GM12891 (cell line): Measurements from ENCODE around the gene BGLAP. TPM values are rescaled to one million over a fixed set of nuclear protein-coding genes. Genes with fewer than 3 reads are reported as not detected.

ENCODE experiments used
- DNase-seq: peaks from one replicate; pipeline ENCODE4 v3.0.0; 2011; ENCODE audit warnings: low spot score; ENCODE audit not compliant: insufficient read length
- FAIRE-seq: peaks from 2 replicates; lab custom pipeline; 2011; peaks lifted over from hg19 to GRCh38; lab: Jason Lieb, UNC
- PAX5 ChIP-seq: IDR thresholded peaks from 2 replicates; pipeline ENCODE4 v1.6.1; 2011; ENCODE audit warnings: low read length, moderate library complexity, mild to moderate bottlenecking; ENCODE audit not compliant: insufficient read depth, severe bottlenecking
- POLR2A ChIP-seq: IDR thresholded peaks from 2 replicates; pipeline ENCODE4 v1.6.1; 2011; ENCODE audit warnings: low read depth, low read length, control low read depth
- POLR2AphosphoS5 ChIP-seq: IDR thresholded peaks from 2 replicates; pipeline ENCODE4 v1.6.1; 2011; ENCODE audit warnings: low read depth, low read length, control low read depth
- POU2F2 ChIP-seq: IDR thresholded peaks from 2 replicates; pipeline ENCODE4 v1.6.1; 2011; ENCODE audit warnings: low read depth, mild to moderate bottlenecking, control low read depth, low read length, moderate library complexity
- SPI1 ChIP-seq: IDR thresholded peaks from 2 replicates; pipeline ENCODE4 v1.6.1; 2011; ENCODE audit warnings: low read depth, low read length, control low read depth
- TAF1 ChIP-seq: IDR thresholded peaks from 2 replicates; pipeline ENCODE4 v1.6.1; 2011; ENCODE audit warnings: low read depth, low read length, control low read depth
- polyA plus RNA-seq: library from polyadenylated mRNA; unstranded; fragments of >200 nt; gene quantifications from one replicate; pipeline ENCODE4 v1.2.1, GENCODE V29; 2012; ENCODE audit warnings: low read depth, missing spikeins, inconsistent platforms; ENCODE audit not compliant: missing spikeins

Gene BGLAP
- 0.39 TPM for polyA plus RNA-seq

DNA sequence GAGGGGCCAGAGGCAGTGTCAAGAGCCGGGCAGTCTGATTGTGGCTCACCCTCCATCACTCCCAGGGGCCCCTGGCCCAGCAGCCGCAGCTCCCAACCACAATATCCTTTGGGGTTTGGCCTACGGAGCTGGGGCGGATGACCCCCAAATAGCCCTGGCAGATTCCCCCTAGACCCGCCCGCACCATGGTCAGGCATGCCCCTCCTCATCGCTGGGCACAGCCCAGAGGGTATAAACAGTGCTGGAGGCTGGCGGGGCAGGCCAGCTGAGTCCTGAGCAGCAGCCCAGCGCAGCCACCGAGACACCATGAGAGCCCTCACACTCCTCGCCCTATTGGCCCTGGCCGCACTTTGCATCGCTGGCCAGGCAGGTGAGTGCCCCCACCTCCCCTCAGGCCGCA is at the start of gene BGLAP:
Gene BGLAP (plus strand): TSS at position 259 of the 400 bp plus-strand sequence. CDS start 48 bp downstream, at position 307.
- TF ChIP-seq SPI1 (no peak), TAF1 (no peak), PAX5 (no peak), POU2F2 (no peak), POLR2A (no peak), POLR2AphosphoS5 (no peak)
- DNase-seq (no peak), FAIRE-seq (no peak)

DNA sequence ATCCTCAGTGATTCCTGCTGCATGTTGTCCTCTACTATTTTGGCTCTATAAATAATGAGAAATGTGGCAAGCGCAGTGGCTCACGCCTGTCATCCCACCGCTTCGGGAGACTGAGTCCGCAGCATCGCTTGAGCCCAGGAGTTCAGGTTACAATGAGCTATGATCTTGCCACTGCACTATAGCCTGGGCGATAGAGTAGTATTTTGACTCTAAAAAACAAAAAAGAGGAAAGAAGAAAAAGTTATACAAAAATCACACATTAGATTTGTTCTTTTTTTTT is 48.8 kb upstream of the BGLAP start:
- no peak for FAIRE-seq
- DNase-seq: no peak
- TF ChIP-seq PAX5 (no peak), POLR2AphosphoS5 (no peak), TAF1 (no peak), SPI1 (no peak), POU2F2 (no peak), POLR2A (no peak)

DNA sequence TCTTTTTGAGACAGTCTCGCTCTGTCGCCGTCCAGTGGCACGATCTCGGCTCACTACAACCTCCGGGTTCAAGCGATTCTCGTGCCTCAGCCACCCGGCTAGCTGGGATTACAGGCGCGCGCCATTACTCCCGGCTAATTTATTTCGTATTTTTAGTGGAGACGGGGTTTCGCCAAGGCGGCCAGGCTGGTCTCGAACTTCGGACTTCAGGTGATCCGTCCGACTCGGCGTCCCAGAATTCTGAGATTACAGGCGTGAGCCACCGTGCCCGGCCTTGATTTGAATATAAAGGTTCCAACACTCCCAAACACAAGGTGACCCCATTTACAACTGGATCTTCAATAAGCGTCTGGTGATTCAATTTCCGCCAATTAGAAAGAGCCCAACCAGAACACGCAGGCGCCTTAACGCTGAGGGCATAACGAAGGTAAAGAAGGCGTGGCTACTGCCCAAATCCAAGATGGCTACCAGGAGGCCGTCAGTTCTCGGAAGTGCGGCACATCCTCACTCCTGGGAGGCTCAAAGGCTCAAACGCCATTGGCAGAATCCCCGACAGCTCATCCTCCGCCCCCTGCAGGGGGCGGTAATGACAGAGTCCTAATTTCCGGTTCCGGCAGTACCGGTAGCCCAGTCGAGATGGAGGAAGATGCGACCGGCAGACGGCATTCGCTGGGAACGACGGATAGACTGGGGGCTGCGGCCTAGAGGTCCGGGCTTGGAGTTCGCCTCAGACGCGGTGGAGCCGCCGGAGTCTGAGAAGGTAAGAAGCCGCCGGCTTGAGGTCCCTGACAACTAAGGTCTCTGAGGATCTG is 48.3 kb upstream of the BGLAP start, which contains the start of gene SLC25A44:
Gene SLC25A44 (plus strand): TSS at position 617 of the 812 bp plus-strand sequence. CDS start 5,744 bp downstream, outside the sequence.
- DNase-seq (peak; percentile 89), FAIRE-seq (peak; percentile 95)
- TF ChIP-seq POU2F2 (peak; percentile 54; the same call in 1 of the 2 replicates), SPI1 (peak; percentile 31; the same call in 1 of the 2 replicates), POLR2A (peak; percentile 88), PAX5 (no peak), TAF1 (peak; percentile 44), POLR2AphosphoS5 (peak; percentile 78; the same call in 1 of the 2 replicates)

DNA sequence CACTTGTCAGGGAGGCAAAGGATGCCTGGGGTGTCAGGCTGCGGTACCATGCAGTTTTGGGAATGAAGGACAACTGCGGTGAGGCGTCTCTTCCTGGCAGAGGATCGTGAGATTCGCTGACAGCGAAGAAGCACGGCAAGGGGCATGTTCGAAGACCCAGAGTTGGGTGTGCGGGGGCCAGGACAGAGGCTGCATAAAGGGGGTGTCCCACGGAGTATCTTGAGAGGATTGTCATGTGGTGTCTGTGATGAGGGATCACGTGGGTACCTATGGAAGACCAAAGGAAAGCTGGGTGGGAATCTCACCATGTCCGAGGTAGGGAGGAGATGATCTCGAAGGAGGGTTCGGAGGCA is 47.7 kb upstream of the BGLAP start:
- FAIRE-seq: no peak
- no peak for TF ChIP-seq SPI1
- no peak for TF ChIP-seq TAF1
- no peak for TF ChIP-seq POU2F2
- TF ChIP-seq POLR2AphosphoS5: no peak
- TF ChIP-seq POLR2A: no peak
- TF ChIP-seq PAX5: no peak
- DNase-seq: no peak

DNA sequence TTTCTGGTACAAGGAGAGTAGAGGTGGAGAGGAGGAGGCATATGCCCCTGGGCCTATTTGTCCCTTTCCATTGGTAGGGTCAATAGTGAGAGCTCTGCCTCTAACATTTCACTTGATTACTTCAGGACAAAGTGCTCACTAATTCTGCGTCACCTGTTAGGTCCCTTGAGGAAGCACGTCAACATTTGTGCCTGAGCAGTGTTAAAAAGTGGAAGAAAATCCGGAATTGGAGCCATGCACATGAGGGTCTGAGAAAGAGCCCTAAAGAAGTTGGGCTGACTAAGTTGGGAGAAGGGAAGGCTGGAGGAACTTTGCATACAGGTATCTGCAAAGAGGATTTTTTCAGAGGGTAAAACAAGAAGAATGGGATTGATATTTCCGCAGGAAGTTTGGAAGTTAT is 46.1 kb upstream of the BGLAP start:
- FAIRE-seq: no peak
- no peak for DNase-seq
- no peak for TF ChIP-seq SPI1
- TF ChIP-seq POLR2AphosphoS5: no peak
- TF ChIP-seq TAF1: no peak
- TF ChIP-seq POU2F2: no peak
- TF ChIP-seq PAX5: no peak
- TF ChIP-seq POLR2A: no peak

DNA sequence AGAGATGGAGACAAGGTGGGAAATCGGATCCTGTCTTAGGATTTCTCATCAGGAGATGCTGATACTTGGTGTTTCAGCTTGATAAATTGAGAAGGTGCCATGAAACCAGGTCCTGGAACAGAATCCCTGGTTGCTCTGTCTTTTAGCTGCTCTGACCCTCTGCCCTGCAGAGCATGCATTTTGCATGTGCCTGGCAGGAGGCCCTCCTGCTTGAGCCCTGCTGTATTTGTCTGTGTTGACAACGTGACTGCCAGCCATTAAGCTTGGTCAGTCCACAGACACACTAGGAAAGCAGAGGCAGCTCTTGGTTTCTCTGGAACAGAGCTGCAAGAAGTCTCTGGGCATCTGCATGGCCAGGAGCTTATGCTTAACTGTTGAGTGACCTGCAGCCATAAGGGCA is 45.5 kb upstream of the BGLAP start:
- FAIRE-seq (no peak), DNase-seq (no peak)
- TF ChIP-seq TAF1 (no peak), SPI1 (no peak), POU2F2 (no peak), PAX5 (no peak), POLR2A (no peak), POLR2AphosphoS5 (no peak)

DNA sequence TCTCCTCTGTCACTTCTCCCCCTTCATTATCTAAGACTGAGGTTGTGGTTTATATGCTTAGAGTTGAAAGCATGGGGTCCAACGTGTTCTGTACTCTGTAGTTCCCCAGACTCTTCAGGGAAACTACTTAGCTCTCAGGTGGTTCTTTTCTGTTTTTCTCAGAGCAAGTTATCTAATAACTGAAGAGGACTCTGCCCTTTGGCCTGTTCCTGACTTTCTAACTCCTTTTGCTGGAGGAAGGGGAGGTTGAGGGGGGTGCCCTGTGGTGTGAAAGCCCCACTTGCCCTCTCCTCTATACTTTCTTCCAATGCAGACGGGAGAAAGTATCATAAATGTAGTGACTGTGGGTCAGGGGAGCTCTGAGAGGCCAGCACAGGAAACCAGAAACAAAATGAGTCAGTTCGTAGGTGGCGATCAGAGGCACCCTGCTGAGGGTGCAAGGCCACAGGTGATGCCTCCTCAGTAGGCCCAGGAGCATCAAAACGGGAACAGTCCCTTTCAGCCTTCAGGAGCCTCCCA is 43.1 kb upstream of the BGLAP start:
- TF ChIP-seq SPI1 (peak; percentile 48), TAF1 (no peak)
- FAIRE-seq (peak; percentile 73), DNase-seq (no peak)

DNA sequence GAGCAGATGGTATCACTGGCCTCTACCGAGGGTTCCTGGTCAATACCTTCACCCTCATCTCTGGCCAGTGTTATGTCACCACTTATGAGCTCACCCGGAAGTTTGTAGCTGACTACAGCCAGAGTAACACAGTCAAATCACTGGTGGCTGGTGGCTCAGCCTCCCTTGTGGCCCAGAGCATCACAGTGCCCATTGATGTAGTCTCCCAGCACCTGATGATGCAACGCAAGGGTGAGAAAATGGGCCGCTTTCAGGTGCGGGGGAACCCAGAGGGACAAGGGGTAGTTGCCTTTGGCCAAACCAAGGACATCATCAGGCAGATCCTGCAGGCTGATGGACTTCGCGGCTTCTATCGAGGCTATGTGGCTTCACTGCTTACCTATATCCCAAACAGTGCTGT is 41.9 kb upstream of the BGLAP start:
- TF ChIP-seq SPI1: no peak
- no peak for TF ChIP-seq PAX5
- no peak for TF ChIP-seq TAF1
- no peak for TF ChIP-seq POU2F2
- TF ChIP-seq POLR2A: no peak
- no peak for TF ChIP-seq POLR2AphosphoS5
- FAIRE-seq (no peak), DNase-seq (no peak)

DNA sequence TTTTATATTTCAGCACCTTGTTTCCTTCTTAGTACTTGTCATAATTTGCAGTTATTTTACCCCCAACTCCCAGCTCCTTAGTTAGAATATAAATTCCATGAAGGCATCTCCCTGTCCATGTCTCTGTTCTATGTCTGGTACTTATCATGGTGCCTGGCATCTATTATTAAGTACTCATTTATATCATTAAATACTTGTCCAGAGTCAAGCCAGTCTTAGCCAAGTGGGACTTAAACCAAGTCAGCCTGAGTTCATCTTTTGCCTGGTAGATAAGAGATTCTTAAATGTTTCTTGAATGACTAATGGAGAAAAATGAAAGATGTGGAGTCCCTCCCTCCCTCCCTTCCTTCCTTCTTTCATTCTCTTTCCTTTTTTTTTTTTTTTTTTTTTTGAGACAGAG is 38.7 kb upstream of the BGLAP start:
- no peak for TF ChIP-seq TAF1
- no peak for TF ChIP-seq POLR2AphosphoS5
- no peak for TF ChIP-seq POU2F2
- TF ChIP-seq SPI1: no peak
- no peak for TF ChIP-seq POLR2A
- TF ChIP-seq PAX5: no peak
- FAIRE-seq (no peak), DNase-seq (no peak)
